Liver (tissue), 9 donors: ENCODE measurements around the gene PPP2R5B. TPM values are rescaled to one million over a fixed set of nuclear protein-coding genes. Genes with fewer than 3 reads are reported as not detected.

ENCODE experiments used
- DNase-seq: peaks from one replicate; pipeline ENCODE4 v3.0.0-alpha.2; 2017; ENCODE audit warnings: low spot score
- H3K27ac ChIP-seq, 2 donors: one replicate each; pipeline ENCODE4 v1.7.0; 2013; ENCODE audit warnings: inconsistent platforms in 2 of 2, low read length in 2 of 2, control low read depth in 1 of 2, low read depth in 1 of 2, mild to moderate bottlenecking in 1 of 2
- H3K27me3 ChIP-seq, 4 donors: one replicate each; pipeline versions ENCODE4 v1.6.1 to v1.7.0; 2013; ENCODE audit warnings: low read length in 3 of 4, inconsistent platforms in 1 of 4, mild to moderate bottlenecking in 1 of 4, moderate library complexity in 1 of 4; ENCODE audit not compliant: control insufficient read depth in 4 of 4, insufficient read depth in 4 of 4
- H3K36me3 ChIP-seq, 4 donors: one replicate each; pipeline versions ENCODE4 v1.6.1 to v1.7.0; 2013; ENCODE audit warnings: low read length in 3 of 4, mild to moderate bottlenecking in 3 of 4, low read depth in 1 of 4, moderate library complexity in 1 of 4; ENCODE audit not compliant: control insufficient read depth in 4 of 4, insufficient read depth in 3 of 4
- H3K4me1 ChIP-seq, 4 donors: one replicate each; pipeline versions ENCODE4 v1.6.1 to v1.7.0; 2013; ENCODE audit warnings: low read length in 3 of 4, mild to moderate bottlenecking in 3 of 4, moderate library complexity in 1 of 4; ENCODE audit not compliant: control insufficient read depth in 4 of 4, insufficient read depth in 4 of 4
- H3K4me3 ChIP-seq, 3 donors: one replicate each; pipeline versions ENCODE4 v1.6.1 to v1.7.0; 2013; ENCODE audit warnings: low read length in 3 of 3, control low read depth in 1 of 3, low read depth in 1 of 3, mild to moderate bottlenecking in 1 of 3
- H3K9ac ChIP-seq, 2 donors: one replicate each; pipeline ENCODE4 v1.7.0; 2013; ENCODE audit warnings: low read length in 2 of 2, mild to moderate bottlenecking in 2 of 2, moderate library complexity in 2 of 2, control low read depth in 1 of 2, low read depth in 1 of 2
- H3K9me3 ChIP-seq, 4 donors: one replicate each; pipeline versions ENCODE4 v1.6.1 to v1.7.0; 2013; ENCODE audit warnings: low read length in 3 of 4; ENCODE audit not compliant: control insufficient read depth in 4 of 4
- CTCF ChIP-seq: fragments of 150-350 bp; IDR thresholded peaks from 2 replicates; pipeline ENCODE4 v1.5.1; 2017; ENCODE audit warnings: improper control_type of control experiment, low read depth, low read length; ENCODE audit not compliant: missing input control
- EGR1 ChIP-seq, 2 donors: IDR thresholded peaks; 2 replicates each; pipeline ENCODE4 v1.6.1; 2016 to 2018; ENCODE audit warnings: antibody characterized with exemption in 2 of 2, low read depth in 2 of 2
- FOXA1 ChIP-seq: IDR thresholded peaks from 2 replicates; pipeline ENCODE4 v1.6.1; 2016; ENCODE audit warnings: antibody characterized with exemption
- FOXA2 ChIP-seq: IDR thresholded peaks from 2 replicates; pipeline ENCODE4 v1.6.1; 2016; ENCODE audit warnings: antibody characterized with exemption
- GABPA ChIP-seq, 2 donors: IDR thresholded peaks in 1 of 2; conservative IDR thresholded peaks in 1 of 2; 2 replicates each; pipeline ENCODE4 v1.6.1; 2016; ENCODE audit warnings: antibody characterized with exemption in 2 of 2, mild to moderate bottlenecking in 1 of 2, moderate library complexity in 1 of 2
- HNF4A ChIP-seq, 2 donors: conservative IDR thresholded peaks; 2 replicates each; pipeline ENCODE4 v1.6.1; 2016; ENCODE audit warnings: antibody characterized with exemption in 2 of 2, mild to moderate bottlenecking in 2 of 2
- HNF4G ChIP-seq: IDR thresholded peaks from 2 replicates; pipeline ENCODE4 v1.6.1; 2016; ENCODE audit warnings: antibody characterized with exemption
- JUND ChIP-seq, 2 donors: IDR thresholded peaks; 2 replicates each; pipeline ENCODE4 v1.6.1; 2016; ENCODE audit warnings: antibody characterized with exemption in 2 of 2
- NR2F2 ChIP-seq: IDR thresholded peaks from 2 replicates; pipeline ENCODE4 v1.6.1; 2016; ENCODE audit warnings: antibody characterized with exemption
- RAD21 ChIP-seq, 2 donors: IDR thresholded peaks; 2 replicates each; pipeline ENCODE4 v1.6.1; 2016; ENCODE audit warnings: antibody characterized with exemption in 2 of 2, mild to moderate bottlenecking in 2 of 2
- REST ChIP-seq: IDR thresholded peaks from 2 replicates; pipeline ENCODE4 v1.6.1; 2016; ENCODE audit warnings: antibody characterized with exemption, mild to moderate bottlenecking
- RXRA ChIP-seq, 2 donors: IDR thresholded peaks; 2 replicates each; pipeline ENCODE4 v1.6.1; 2017 to 2018; ENCODE audit warnings: antibody characterized with exemption in 2 of 2, mild to moderate bottlenecking in 1 of 2
- SP1 ChIP-seq: IDR thresholded peaks from 2 replicates; pipeline ENCODE4 v1.6.1; 2018; ENCODE audit warnings: antibody characterized with exemption, mild to moderate bottlenecking
- ZBTB33 ChIP-seq: IDR thresholded peaks from 2 replicates; pipeline ENCODE4 v1.6.1; 2016; ENCODE audit warnings: antibody characterized with exemption
- WGBS: extraction: QIAGEN DNeasy Blood & Tissue Kit; methylation state at CpG from one replicate; pipeline ENCODE4 v1.1.7; 2013; 5-methylcytosine and 5-hydroxymethylcytosine counted together
- polyA plus RNA-seq, 2 donors: library from polyadenylated mRNA; stranded (reverse) in 1 of 2; unstranded in 1 of 2; fragments of 200-250 nt in 1 of 2; fragments of >200 nt in 1 of 2; fragmentation: Nextera tagmentation in 1 of 2; extraction: Ambion mirVana in 1 of 2; gene quantifications; one replicate each; pipeline versions ENCODE4 v1.2.1 to v1.2.3, GENCODE V29; 2013 to 2015
- total RNA-seq, 2 donors: library from RNA; depleted of rRNA; stranded (reverse); fragments of >200 nt; gene quantifications; one replicate each; pipeline ENCODE4 v1.2.3, GENCODE V29; 2014
- donor health status: healthy.
- donor health status: healthy.
- donor health status: healthy.
- donor health status: healthy.
- donor health status: healthy.

The PPP2R5B gene
- total and polyA plus RNA-seq, 4 donors = 2.9 to 6.6 (median 5.1) TPM

GRCh38 chr11:64959498-64959897 lies 35.0 kb downstream of the PPP2R5B start:
- Histone ChIP-seq H3K4me1 (no peaks in the 10 kb centered on the region), H3K9me3 (no peaks in the 10 kb centered on the region), H3K27me3 (no peaks in the 10 kb centered on the region), H3K27ac (no peak overlapping the region), H3K4me3 (no peak overlapping the region), H3K36me3 (no peaks in the 10 kb centered on the region), H3K9ac (no peak overlapping the region)
- TF ChIP-seq REST (no peak), RXRA (IDR thresholded peaks at IDR 0.05) (no peak), SP1 (no peak), ZBTB33 (no peak)
- WGBS = 73% methylated on average over 3 of the region's 3 CpGs
- DNase-seq = no peak

- Histone ChIP-seq H3K4me1 (no peaks in the 10 kb centered on the region), H3K4me3 (no peak overlapping the region), H3K36me3 (no peaks in the 10 kb centered on the region), H3K9ac (no peak overlapping the region), H3K27me3 (no peaks in the 10 kb centered on the region), H3K9me3 (no peaks in the 10 kb centered on the region), H3K27ac (no peak overlapping the region)
- DNase-seq = no peak
- WGBS = 65% methylated on average over 4 of the region's 4 CpGs
- TF ChIP-seq ZBTB33 = no peak
- TF ChIP-seq EGR1 (IDR thresholded peaks at IDR 0.05; ENCODE audit: low read depth in 2 of 2) = no peak
- TF ChIP-seq JUND (IDR thresholded peaks at IDR 0.05) = no peak
- TF ChIP-seq FOXA1 = no peak
- no peak for TF ChIP-seq GABPA (IDR thresholded peaks at IDR 0.05 in 1 of 2, conservative IDR thresholded peaks at IDR 0.05 in 1 of 2)
- TF ChIP-seq REST = no peak
- no peak for TF ChIP-seq HNF4A (conservative IDR thresholded peaks at IDR 0.05)
- TF ChIP-seq RXRA (IDR thresholded peaks at IDR 0.05) = no peak
- no peak for TF ChIP-seq RAD21 (IDR thresholded peaks at IDR 0.05)
- no peak for TF ChIP-seq HNF4G
- TF ChIP-seq NR2F2 = no peak
- TF ChIP-seq FOXA2 = no peak
- no peak for TF ChIP-seq SP1
- no peak for TF ChIP-seq CTCF
These were observed 36.2 kb downstream of the PPP2R5B start for GRCh38 chr11:64960719-64961118.
